GM19023 (cell line): ENCODE data around the gene EPN2.

Source experiments
- ATAC-seq: cut with Tn5 transposase; IDR thresholded peaks from one replicate; pipeline ENCODE4 v1.9.1; 2021; ENCODE audit warnings: mild to moderate bottlenecking, moderate library complexity; ENCODE audit not compliant: unreplicated experiment

Gene EPN2

GRCh38 chr17:19378416-19379360 is 141.5 kb downstream of the EPN2 start, which contains the start of gene MAPK7:
Gene MAPK7 (plus strand): TSS chr17:19378498. CDS start chr17:19378901, 403 bp downstream.
- ATAC-seq: peak; percentile 22

DNA sequence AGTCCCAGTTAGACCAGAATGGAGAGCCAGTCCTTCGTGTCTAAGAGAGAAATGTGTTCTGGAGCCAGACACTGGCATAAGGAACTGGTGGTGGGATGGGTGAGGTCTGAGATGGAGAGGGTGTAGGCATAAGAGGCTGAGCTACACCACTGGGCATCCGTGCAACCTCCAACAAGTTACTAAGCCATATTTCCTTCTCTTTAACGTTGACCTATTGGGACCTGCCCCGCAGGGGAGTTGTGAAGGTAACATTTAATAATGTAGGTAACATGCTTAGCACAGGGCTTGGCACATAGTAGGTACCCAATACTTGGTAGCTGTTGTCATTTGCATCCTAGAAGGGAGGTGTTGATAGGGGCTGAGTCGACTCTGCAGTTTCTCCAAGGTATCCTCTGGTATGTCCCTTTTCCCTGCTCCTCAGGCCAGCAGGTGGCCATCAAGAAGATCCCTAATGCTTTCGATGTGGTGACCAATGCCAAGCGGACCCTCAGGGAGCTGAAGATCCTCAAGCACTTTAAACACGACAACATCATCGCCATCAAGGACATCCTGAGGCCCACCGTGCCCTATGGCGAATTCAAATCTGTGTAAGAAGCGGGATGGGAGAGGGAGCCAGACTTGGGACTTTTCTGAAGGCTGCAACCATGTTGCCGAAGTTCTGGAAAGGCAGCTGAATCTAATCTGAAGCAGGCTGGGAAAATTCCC is 142.3 kb downstream of the EPN2 start:
- no peak for ATAC-seq

DNA sequence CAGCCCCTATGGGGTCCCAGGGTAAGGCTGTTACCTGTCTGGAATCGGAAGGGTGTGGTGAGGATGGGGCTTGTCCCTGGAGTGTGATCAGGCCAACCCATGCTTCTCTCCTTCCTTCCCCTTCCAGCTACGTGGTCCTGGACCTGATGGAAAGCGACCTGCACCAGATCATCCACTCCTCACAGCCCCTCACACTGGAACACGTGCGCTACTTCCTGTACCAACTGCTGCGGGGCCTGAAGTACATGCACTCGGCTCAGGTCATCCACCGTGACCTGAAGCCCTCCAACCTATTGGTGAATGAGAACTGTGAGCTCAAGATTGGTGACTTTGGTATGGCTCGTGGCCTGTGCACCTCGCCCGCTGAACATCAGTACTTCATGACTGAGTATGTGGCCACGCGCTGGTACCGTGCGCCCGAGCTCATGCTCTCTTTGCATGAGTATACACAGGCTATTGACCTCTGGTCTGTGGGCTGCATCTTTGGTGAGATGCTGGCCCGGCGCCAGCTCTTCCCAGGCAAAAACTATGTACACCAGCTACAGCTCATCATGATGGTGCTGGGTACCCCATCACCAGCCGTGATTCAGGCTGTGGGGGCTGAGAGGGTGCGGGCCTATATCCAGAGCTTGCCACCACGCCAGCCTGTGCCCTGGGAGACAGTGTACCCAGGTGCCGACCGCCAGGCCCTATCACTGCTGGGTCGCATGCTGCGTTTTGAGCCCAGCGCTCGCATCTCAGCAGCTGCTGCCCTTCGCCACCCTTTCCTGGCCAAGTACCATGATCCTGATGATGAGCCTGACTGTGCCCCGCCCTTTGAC is 143.5 kb downstream of the EPN2 start:
- no peak for ATAC-seq

DNA sequence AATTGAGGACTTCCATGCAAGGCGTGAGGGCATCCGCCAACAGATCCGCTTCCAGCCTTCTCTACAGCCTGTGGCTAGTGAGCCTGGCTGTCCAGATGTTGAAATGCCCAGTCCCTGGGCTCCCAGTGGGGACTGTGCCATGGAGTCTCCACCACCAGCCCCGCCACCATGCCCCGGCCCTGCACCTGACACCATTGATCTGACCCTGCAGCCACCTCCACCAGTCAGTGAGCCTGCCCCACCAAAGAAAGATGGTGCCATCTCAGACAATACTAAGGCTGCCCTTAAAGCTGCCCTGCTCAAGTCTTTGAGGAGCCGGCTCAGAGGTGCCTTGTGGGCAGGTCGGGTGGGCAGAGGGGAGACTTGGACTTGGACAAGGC is 144.2 kb downstream of the EPN2 start:
- ATAC-seq: no peak

DNA sequence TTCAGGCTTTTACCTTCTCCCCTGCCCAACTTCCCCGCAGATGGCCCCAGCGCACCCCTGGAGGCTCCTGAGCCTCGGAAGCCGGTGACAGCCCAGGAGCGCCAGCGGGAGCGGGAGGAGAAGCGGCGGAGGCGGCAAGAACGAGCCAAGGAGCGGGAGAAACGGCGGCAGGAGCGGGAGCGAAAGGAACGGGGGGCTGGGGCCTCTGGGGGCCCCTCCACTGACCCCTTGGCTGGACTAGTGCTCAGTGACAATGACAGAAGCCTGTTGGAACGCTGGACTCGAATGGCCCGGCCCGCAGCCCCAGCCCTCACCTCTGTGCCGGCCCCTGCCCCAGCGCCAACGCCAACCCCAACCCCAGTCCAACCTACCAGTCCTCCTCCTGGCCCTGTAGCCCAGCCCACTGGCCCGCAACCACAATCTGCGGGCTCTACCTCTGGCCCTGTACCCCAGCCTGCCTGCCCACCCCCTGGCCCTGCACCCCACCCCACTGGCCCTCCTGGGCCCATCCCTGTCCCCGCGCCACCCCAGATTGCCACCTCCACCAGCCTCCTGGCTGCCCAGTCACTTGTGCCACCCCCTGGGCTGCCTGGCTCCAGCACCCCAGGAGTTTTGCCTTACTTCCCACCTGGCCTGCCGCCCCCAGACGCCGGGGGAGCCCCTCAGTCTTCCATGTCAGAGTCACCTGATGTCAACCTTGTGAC is 144.7 kb downstream of the EPN2 start:
- ATAC-seq: no peak

DNA sequence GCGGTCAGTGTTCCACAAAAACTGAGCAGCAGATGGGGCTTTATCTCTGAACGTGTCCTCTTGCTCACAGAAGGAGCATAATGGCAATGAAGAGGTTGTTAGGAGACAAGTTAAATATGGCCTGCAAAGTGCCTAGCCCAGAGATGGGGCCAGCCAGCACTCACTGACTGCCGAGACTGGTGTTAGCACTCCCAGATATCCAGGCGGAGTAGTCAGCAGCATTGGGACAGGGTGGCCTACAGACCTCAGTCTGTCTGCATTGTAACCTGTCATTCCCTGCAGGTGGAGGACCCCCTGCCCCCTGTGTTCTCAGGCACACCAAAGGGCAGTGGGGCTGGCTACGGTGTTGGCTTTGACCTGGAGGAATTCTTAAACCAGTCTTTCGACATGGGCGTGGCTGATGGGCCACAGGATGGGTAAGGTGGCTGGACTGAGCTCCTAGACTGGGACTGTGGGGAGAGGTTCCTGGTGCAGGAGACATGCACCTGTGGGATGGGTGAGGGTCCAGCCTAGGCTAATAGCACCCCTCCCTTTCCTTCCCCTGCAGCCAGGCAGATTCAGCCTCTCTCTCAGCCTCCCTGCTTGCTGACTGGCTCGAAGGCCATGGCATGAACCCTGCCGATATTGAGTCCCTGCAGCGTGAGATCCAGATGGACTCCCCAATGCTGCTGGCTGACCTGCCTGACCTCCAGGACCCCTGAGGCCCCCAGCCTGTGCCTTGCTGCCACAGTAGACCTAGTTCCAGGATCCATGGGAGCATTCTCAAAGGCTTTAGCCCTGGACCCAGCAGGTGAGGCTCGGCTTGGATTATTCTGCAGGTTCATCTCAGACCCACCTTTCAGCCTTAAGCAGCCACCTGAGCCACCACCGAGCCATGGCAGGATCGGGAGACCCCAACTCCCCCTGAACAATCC is 145.6 kb downstream of the EPN2 start:
- no peak for ATAC-seq

- no peak for ATAC-seq
Observed at GRCh38 chr17:19383681-19384470, 146.7 kb downstream of the EPN2 start.

DNA sequence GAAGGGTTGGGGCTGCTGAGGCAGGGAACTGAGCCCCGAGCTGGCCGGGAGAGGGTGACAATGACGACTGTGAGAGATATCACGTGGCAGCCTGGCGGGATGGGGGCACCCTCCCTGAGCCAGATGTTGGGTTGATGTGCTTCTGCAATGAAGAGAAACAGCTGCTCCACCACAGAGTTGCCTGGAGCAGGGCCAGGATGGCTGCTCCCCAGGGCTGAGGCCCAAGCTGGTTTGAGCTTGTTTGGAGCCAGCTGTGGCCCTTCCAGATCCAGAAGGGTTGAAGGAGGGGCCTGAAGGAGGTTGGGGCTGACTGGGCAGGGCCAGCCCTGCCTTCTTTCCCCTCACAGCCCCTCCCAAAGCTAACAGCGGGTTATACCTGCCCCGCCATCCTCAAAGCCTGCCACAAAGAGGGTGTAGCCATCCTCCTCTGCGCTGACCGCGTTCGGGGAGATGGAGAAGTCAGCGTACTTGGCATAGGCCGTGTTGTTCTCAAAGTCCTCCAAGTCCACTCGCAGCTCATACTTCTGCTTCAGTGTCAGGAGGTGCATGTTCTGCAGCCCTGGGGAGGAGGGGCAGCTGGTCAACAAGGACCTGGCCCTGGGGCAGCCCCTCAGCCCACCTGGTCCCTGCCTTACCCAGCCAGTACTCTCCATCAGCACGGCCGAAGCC is 147.7 kb downstream of the EPN2 start:
- ATAC-seq: no peak

DNA sequence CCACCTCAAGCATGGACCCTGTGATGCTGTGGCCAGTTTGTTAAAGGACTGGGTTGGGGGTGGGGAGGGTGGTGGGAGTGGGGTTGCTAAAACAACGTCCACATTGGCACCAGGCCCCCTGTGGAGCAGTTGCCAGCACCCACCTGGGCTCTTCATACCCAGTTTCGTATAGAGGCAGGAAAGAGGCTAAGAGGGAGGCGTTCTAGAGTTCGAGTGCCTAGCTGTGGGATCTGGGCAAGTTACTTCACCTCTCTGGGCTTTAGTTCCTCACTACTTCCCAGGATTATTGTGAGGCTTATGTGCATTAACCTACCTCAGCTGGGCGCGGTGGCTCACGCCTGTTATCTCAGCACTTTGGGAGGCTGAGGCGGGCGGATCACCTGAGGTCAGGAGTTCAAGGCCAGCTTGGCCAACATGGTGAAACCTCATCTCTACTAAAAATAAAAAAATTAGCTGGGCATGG is 148.4 kb downstream of the EPN2 start:
- no peak for ATAC-seq
